Mesendoderm (in vitro differentiated cells): ENCODE data around the gene LGR6.
A peak's percentile ranks its signal among the peaks of the same experiment; 100 is the strongest.
"Not testable (repeated sequence)": the region's sequence is repeated elsewhere in the genome, so short reads cannot be mapped to it uniquely, and the experiment has no call there.

ENCODE experiments used
- DNase-seq: peaks from one replicate; pipeline ENCODE4 v3.0.0; 2013
- H2AK5ac ChIP-seq: 2 replicates; pipeline ENCODE4 v1.6.1; 2013; ENCODE audit warnings: low read length, inconsistent platforms
- H2BK120ac ChIP-seq: 2 replicates; pipeline ENCODE4 v1.6.1; 2013; ENCODE audit warnings: low read depth, mild to moderate bottlenecking, low read length, moderate library complexity, mixed read lengths
- H2BK15ac ChIP-seq: replicated peaks from 2 replicates; pipeline ENCODE4 v1.6.1; 2013; ENCODE audit warnings: low read depth, mild to moderate bottlenecking, moderate library complexity
- H2BK5ac ChIP-seq: 2 replicates; pipeline ENCODE4 v1.6.1; 2013; ENCODE audit warnings: low read length, inconsistent platforms
- H3K18ac ChIP-seq: 2 replicates; pipeline ENCODE4 v1.6.1; 2013; ENCODE audit warnings: mild to moderate bottlenecking, low read length, mixed read lengths
- H3K23ac ChIP-seq: one replicate; pipeline ENCODE4 v1.6.1; 2013; ENCODE audit warnings: low read length
- H3K27ac ChIP-seq: 2 replicates; pipeline ENCODE4 v1.5.1; 2013; ENCODE audit warnings: low read depth, mild to moderate bottlenecking, inconsistent platforms, low read length, moderate library complexity
- H3K27me3 ChIP-seq: 2 replicates; pipeline ENCODE4 v1.6.1; 2013; ENCODE audit warnings: low read length, control low read depth, mild to moderate bottlenecking, inconsistent platforms; ENCODE audit not compliant: insufficient read depth, poor library complexity
- H3K36me3 ChIP-seq: 2 replicates; pipeline ENCODE4 v1.6.1; 2013; ENCODE audit warnings: low read length, inconsistent platforms; ENCODE audit not compliant: control insufficient read depth, insufficient read depth
- H3K4ac ChIP-seq: one replicate; pipeline ENCODE4 v1.6.1; 2013; ENCODE audit warnings: low read depth, mild to moderate bottlenecking, low read length, moderate library complexity
- H3K4me1 ChIP-seq: 2 replicates; pipeline ENCODE4 v1.6.1; 2013; ENCODE audit warnings: low read depth, low read length, inconsistent platforms; ENCODE audit not compliant: control insufficient read depth
- H3K4me2 ChIP-seq: 2 replicates; pipeline ENCODE4 v1.6.1; 2013; ENCODE audit warnings: low read length
- H3K4me3 ChIP-seq: 2 replicates; pipeline ENCODE4 v1.5.1; 2013; ENCODE audit warnings: mild to moderate bottlenecking, low read length
- H3K56ac ChIP-seq: one replicate; pipeline ENCODE4 v1.6.1; 2013; ENCODE audit warnings: low read length
- H3K79me1 ChIP-seq: 2 replicates; pipeline ENCODE4 v1.6.1; 2013; ENCODE audit warnings: low read length, inconsistent platforms
- H3K79me2 ChIP-seq: 2 replicates; pipeline ENCODE4 v1.6.1; 2013; ENCODE audit warnings: mild to moderate bottlenecking, low read length; ENCODE audit not compliant: control insufficient read depth, insufficient read depth
- H3K9ac ChIP-seq: 2 replicates; pipeline ENCODE4 v1.6.1; 2013; ENCODE audit warnings: low read length, inconsistent platforms
- H4K5ac ChIP-seq: one replicate; pipeline ENCODE4 v1.6.1; 2013; ENCODE audit warnings: low read length
- H4K8ac ChIP-seq: one replicate; pipeline ENCODE4 v1.6.1; 2013; ENCODE audit warnings: low read depth, mild to moderate bottlenecking, control low read depth, low read length, moderate library complexity
- WGBS: extraction: QIAGEN DNeasy Blood & Tissue Kit; methylation state at CpG from one replicate; pipeline ENCODE4 v1.1.7; 2013; ENCODE audit warnings: low lambda C conversion rate, missing lambda C conversion rate; ENCODE audit not compliant: insufficient coverage; ENCODE audit errors: extremely low coverage; 5-methylcytosine and 5-hydroxymethylcytosine counted together

The LGR6 gene

DNA sequence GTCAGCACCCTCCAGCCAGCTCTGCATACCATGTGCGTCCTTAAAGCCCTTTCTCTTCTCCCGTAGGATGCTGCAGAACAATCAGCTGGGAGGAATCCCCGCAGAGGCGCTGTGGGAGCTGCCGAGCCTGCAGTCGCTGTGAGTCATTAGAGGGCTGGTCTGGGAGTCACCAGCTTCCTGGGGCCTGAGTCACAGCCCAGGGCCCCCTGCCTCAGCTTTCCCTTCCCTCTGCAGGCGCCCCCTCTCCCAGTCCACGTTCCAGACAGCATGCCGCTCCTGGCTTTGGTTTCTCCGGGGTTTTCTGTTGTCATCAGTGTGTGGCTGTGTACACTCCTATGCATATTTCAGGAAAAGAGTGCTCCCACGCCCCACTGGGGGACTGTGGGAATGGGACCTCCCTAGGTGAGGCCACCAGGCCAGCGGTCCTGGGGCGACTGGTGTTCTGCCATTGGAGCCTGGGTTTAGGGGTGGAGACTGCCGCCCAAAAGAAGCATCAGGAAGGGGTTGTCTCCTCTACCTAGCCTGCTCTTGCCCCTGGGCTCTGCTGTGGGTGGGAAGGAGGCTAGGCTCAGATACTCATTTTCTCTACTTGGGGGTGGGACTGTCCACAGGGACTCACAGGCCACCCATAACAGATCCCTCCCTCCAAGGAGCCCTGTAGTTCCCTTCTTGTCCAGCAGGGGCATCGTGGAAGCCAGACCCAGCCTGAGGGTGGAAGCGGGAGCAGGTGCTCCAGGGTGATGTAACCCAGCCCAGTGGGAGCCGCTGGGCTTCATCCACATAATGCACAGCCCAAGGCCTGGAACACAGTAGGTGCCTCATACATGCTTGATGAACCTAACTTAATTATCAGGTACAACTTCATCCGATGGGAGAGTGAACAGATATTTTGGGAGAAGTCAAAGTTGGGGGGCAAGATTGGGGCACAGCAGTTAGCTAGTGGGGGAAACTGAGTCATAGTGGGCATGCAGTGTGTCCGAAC lies 42.5 kb downstream of the LGR6 start:
- Histone ChIP-seq H2BK5ac (no peak overlapping the region), H3K56ac (peak overlapping the region; percentile 30), H3K36me3 (no peaks in the 10 kb centered on the region), H3K27ac (peak overlapping the region; percentile 6), H3K27me3 (no peaks in the 10 kb centered on the region), H3K18ac (no peak overlapping the region), H3K4me3 (no peak overlapping the region), H3K79me2 (no peaks in the 10 kb centered on the region), H2BK15ac (no peak overlapping the region), H4K5ac (no peak overlapping the region), H3K4me1 (peaks cover 2% of the 10 kb centered on the region), H2BK120ac (no peak overlapping the region), H3K79me1 (no peaks in the 10 kb centered on the region), H3K4me2 (no peak overlapping the region), H3K9ac (no peak overlapping the region), H2AK5ac (no peak overlapping the region), H3K23ac (no peak overlapping the region), H4K8ac (peak overlapping the region; percentile 89), H3K4ac (no peak overlapping the region)
- no CpG with 5 or more reads among the region's 19 CpGs for WGBS
- peak; percentile 95 for DNase-seq

DNA sequence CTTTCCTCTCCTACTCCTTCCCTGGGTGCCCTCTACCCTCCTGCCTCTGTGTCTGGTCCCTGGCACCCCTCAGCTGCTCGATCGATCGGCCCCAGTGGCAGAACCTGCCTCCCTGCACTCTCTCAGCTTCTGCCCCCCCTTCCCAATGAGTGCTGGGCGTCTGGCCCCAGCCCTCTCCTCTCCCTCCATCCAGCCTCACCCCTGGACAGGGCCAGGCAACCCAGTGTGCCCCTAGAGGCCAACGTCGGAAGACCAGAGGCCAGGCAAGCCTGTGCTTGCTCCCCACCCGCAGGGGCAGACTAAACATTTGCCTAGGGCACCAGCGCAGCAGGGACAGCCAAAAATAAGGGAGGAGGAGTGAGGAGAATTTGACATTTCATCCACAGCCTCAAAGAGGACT lies 43.5 kb downstream of the LGR6 start:
- peaks cover 2% of the 10 kb centered on the region for H3K4me1 ChIP-seq
- no peak overlapping the region for H3K4ac ChIP-seq
- H3K79me2 ChIP-seq: no peaks in the 10 kb centered on the region
- H2BK5ac ChIP-seq: no peak overlapping the region
- peak; percentile 92 for DNase-seq
- no peak overlapping the region for H3K4me3 ChIP-seq
- peak overlapping the region; percentile 11 for H3K18ac ChIP-seq
- H4K8ac ChIP-seq: no peak overlapping the region
- no peaks in the 10 kb centered on the region for H3K36me3 ChIP-seq
- peak overlapping the region; percentile 6 for H3K27ac ChIP-seq
- no peak overlapping the region for H4K5ac ChIP-seq
- no peak overlapping the region for H2BK15ac ChIP-seq
- no peaks in the 10 kb centered on the region for H3K27me3 ChIP-seq
- peak overlapping the region; percentile 17 for H3K56ac ChIP-seq
- H3K4me2 ChIP-seq: no peak overlapping the region
- no CpG with 5 or more reads among the region's 8 CpGs for WGBS
- H3K79me1 ChIP-seq: no peaks in the 10 kb centered on the region
- no peak overlapping the region for H2AK5ac ChIP-seq
- H2BK120ac ChIP-seq: no peak overlapping the region
- no peak overlapping the region for H3K9ac ChIP-seq
- no peak overlapping the region for H3K23ac ChIP-seq

DNA sequence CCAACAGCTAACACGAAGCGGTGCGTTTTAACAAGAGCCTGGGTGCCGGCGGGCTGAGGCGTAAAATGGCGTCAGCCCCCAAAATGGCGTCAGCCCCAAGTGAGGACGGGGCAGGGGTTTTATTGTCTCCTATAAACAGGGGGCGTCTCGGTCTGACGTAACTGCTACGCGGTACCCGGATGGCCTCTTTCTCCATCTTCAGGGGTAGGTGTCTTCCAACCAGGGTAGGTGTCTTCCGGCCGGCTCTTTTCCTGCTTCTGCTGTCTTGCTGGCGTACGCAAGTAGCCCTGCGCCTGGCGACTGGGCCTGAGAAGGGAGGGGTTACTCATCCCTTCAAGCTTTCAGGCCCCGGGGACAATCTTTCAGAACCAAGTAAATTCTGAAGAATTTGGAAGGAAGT lies 45.3 kb downstream of the LGR6 start:
- Histone ChIP-seq H2BK15ac (no peak overlapping the region), H3K79me2 (no peaks in the 10 kb centered on the region), H3K27me3 (no peaks in the 10 kb centered on the region), H2AK5ac (no peak overlapping the region), H3K4me1 (peaks cover 2% of the 10 kb centered on the region), H2BK120ac (no peak overlapping the region), H4K5ac (no peak overlapping the region), H3K9ac (no peak overlapping the region), H3K4ac (no peak overlapping the region), H3K27ac (no peak overlapping the region), H4K8ac (no peak overlapping the region), H3K23ac (no peak overlapping the region), H3K36me3 (no peaks in the 10 kb centered on the region), H3K4me2 (no peak overlapping the region), H3K79me1 (no peaks in the 10 kb centered on the region), H2BK5ac (no peak overlapping the region), H3K4me3 (no peak overlapping the region), H3K56ac (no peak overlapping the region), H3K18ac (no peak overlapping the region)
- no CpG with 5 or more reads among the region's 22 CpGs for WGBS
- DNase-seq: no peak

GRCh38 chr1:202240226-202240625 lies 46.6 kb downstream of the LGR6 start:
- H3K36me3 ChIP-seq, H3K79me2 ChIP-seq, H4K5ac ChIP-seq, H3K79me1 ChIP-seq, DNase-seq, H4K8ac ChIP-seq, H3K23ac ChIP-seq, H3K18ac ChIP-seq, H3K56ac ChIP-seq, H2BK120ac ChIP-seq, H2BK15ac ChIP-seq, H2AK5ac ChIP-seq, H3K4ac ChIP-seq, H3K27ac ChIP-seq, H3K4me3 ChIP-seq, H3K4me2 ChIP-seq, H3K9ac ChIP-seq, H3K4me1 ChIP-seq, H2BK5ac ChIP-seq, H3K27me3 ChIP-seq: not testable (repeated sequence)
- no CpG with 5 or more reads among the region's 3 CpGs for WGBS

GRCh38 chr1:202240956-202241355 lies 47.4 kb downstream of the LGR6 start:
- WGBS: no CpG with 5 or more reads among the region's 4 CpGs
- Histone ChIP-seq H3K4ac (no peak overlapping the region), H3K79me2 (no peaks in the 10 kb centered on the region), H4K8ac (no peak overlapping the region), H2BK120ac (no peak overlapping the region), H3K4me3 (no peak overlapping the region), H3K4me1 (no peaks in the 10 kb centered on the region), H2AK5ac (no peak overlapping the region), H3K27ac (no peak overlapping the region), H3K36me3 (no peaks in the 10 kb centered on the region), H3K56ac (no peak overlapping the region), H4K5ac (no peak overlapping the region), H2BK5ac (no peak overlapping the region), H3K23ac (no peak overlapping the region), H3K9ac (no peak overlapping the region), H3K79me1 (no peaks in the 10 kb centered on the region), H3K4me2 (no peak overlapping the region), H2BK15ac (no peak overlapping the region), H3K27me3 (no peaks in the 10 kb centered on the region), H3K18ac (no peak overlapping the region)
- no peak for DNase-seq
